ENCODE results near the gene SLC19A2. TPM values are rescaled to one million over a fixed set of nuclear protein-coding genes. Genes with fewer than 3 reads are reported as not detected.
A peak's percentile ranks its signal among the peaks of the same experiment; 100 is the strongest.

Gene SLC19A2
- total RNA-seq, 1 experiment from 2014 or later, result 12.8 TPM

DNA sequence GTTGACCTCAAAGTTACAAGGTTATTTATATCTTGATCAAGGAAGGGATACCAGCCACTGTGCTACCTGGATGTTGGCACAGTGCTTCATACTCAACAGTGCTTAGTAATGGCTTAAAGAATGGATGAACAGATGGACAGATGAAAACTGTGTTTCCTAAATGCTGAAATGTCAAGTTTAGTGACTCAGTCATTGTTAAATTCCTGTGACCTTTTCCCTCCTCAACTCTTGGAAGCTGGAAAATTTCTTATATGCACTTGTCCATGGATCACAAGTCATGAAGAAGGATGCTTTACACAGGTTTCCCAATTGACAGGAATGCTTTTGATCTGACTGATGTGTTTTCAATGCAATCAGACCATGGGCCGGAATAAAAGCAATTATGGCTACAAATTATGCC, 39.6 kb upstream of the SLC19A2 start:
- H4K8ac ChIP-seq (replicated peaks; ENCODE audit: insufficient read length, low read depth, low read length), result no peak overlapping the region
- H3K79me1 ChIP-seq (ENCODE audit: insufficient read depth, low read depth, low read length, poor library complexity, severe bottlenecking), result no peaks in the 10 kb centered on the region
- no peak overlapping the region for H3K23ac ChIP-seq (ENCODE audit: insufficient read length, low read depth, low read length)
- H3K4me3 Mint-ChIP-seq, result no peak overlapping the region
- H2AK5ac ChIP-seq (ENCODE audit: insufficient read length, low read length), result no peak overlapping the region
- H3K4me2 ChIP-seq (ENCODE audit: insufficient read depth, insufficient read length, low read length), result no peak overlapping the region
- H3K4me1 Mint-ChIP-seq, result peaks cover 25 to 39% of the 10 kb centered on the region in 2 experiments
- H3K14ac ChIP-seq (ENCODE audit: insufficient read depth, low read length), result no peak overlapping the region
- TF ChIP-seq, protein P1, sequence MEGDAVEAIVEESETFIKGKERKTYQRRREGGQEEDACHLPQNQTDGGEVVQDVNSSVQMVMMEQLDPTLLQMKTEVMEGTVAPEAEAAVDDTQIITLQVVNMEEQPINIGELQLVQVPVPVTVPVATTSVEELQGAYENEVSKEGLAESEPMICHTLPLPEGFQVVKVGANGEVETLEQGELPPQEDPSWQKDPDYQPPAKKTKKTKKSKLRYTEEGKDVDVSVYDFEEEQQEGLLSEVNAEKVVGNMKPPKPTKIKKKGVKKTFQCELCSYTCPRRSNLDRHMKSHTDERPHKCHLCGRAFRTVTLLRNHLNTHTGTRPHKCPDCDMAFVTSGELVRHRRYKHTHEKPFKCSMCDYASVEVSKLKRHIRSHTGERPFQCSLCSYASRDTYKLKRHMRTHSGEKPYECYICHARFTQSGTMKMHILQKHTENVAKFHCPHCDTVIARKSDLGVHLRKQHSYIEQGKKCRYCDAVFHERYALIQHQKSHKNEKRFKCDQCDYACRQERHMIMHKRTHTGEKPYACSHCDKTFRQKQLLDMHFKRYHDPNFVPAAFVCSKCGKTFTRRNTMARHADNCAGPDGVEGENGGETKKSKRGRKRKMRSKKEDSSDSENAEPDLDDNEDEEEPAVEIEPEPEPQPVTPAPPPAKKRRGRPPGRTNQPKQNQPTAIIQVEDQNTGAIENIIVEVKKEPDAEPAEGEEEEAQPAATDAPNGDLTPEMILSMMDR (conservative IDR thresholded peaks at IDR 0.05), result no peak
- WGBS (ENCODE audit: extremely low coverage, insufficient read length, low lambda C conversion rate), result no CpG with 5 or more reads among the region's 1 CpG
- peaks cover 6% of the 10 kb centered on the region; the same call in 1 of the 2 replicates for H3K4me1 ChIP-seq (ENCODE audit: insufficient read depth, low read length)
- H3K27me3 ChIP-seq (ENCODE audit: insufficient read depth, low read length), result no peaks in the 10 kb centered on the region
- no peaks in the 10 kb centered on the region for H3K9me3 ChIP-seq (ENCODE audit: control insufficient read depth, low read depth, low read length)
- H3K18ac ChIP-seq (ENCODE audit: insufficient read length, low read depth, low read length), result no peak overlapping the region
- no peak overlapping the region for H3K56ac ChIP-seq (ENCODE audit: insufficient read length, low read depth, low read length)
- H3K9me3 Mint-ChIP-seq, result no peaks in the 10 kb centered on the region
- no peaks in the 10 kb centered on the region for H4K20me1 ChIP-seq (ENCODE audit: control insufficient read depth, insufficient read depth, insufficient read length)
- no peak overlapping the region for H2BK120ac ChIP-seq (ENCODE audit: low read depth, low read length, poor library complexity, severe bottlenecking)
- no peaks in the 10 kb centered on the region for H3K23me2 ChIP-seq (ENCODE audit: insufficient read length, low read depth, low read length, poor library complexity, severe bottlenecking)
- H2AFZ ChIP-seq (ENCODE audit: low read length), result no peak overlapping the region
- H3K4ac ChIP-seq (ENCODE audit: low read depth, low read length), result no peak overlapping the region
- no peak overlapping the region for H3K9ac ChIP-seq (ENCODE audit: extremely low read depth, insufficient read length, low read length)
- no peaks in the 10 kb centered on the region for H3K36me3 Mint-ChIP-seq (ENCODE audit: insufficient read depth in 1 of 3, low read depth in 3 of 3)
- H2BK15ac ChIP-seq (ENCODE audit: low read depth, low read length), result no peak overlapping the region
- no peak overlapping the region for H4K91ac ChIP-seq (ENCODE audit: insufficient read length, low read depth, low read length)
- H3K79me2 ChIP-seq (ENCODE audit: insufficient read depth, low read length), result no peaks in the 10 kb centered on the region
- no peak overlapping the region for H4K5ac ChIP-seq (ENCODE audit: insufficient read length, low read depth, low read length)
- H3K27ac ChIP-seq (ENCODE audit: insufficient read length, low read depth, low read length), result no peak overlapping the region
- H3T11ph ChIP-seq (ENCODE audit: low read length), result no peak overlapping the region
- DNase-seq, result no peak
- H2BK20ac ChIP-seq (ENCODE audit: low read depth, low read length, poor library complexity, severe bottlenecking), result no peak overlapping the region
- no peaks in the 10 kb centered on the region for H3K27me3 Mint-ChIP-seq (ENCODE audit: low read depth)
- H2BK5ac ChIP-seq (ENCODE audit: insufficient read length, low read length), result peak overlapping the region; percentile 51
- no peak overlapping the region for H3K27ac Mint-ChIP-seq
- H2BK12ac ChIP-seq (ENCODE audit: insufficient read length, low read depth, low read length), result no peak overlapping the region

Data from H9 (cell line).